Measurements from ENCODE around the gene TRIM69.

- TF ChIP-seq EZH2 (IDR thresholded peaks at IDR 0.05; ENCODE audit: borderline replicate concordance, insufficient read depth, low read depth, low read length, poor library complexity, severe bottlenecking) = no peak
- no peak for TF ChIP-seq CTCF (IDR thresholded peaks at IDR 0.05)
Observed at GRCh38 chr15:44798826-44799225, 62.5 kb downstream of the TRIM69 start.
